AG04449 (cell line): ENCODE measurements around the gene BCAR3.

Experiments used
- CTCF ChIA-PET: fragments of 350-600 bp; formaldehyde crosslinking; extraction: SDS; loops from one replicate; lab custom pipeline; 2021; ENCODE audit warnings: antibody characterized with exemption; lab: Yijun Ruan, JAX
- POLR2A ChIA-PET: fragments of 400-600, 350-600 bp; formaldehyde crosslinking; extraction: SDS; loops from one replicate; lab custom pipeline; 2020; ENCODE audit warnings: antibody characterized with exemption, inconsistent platforms; lab: Yijun Ruan, JAX
- DNase-seq: peaks from one replicate; pipeline ENCODE4 v3.0.0-alpha.2; 2010; ENCODE audit warnings: low read depth, low spot score
- H3K4me3 ChIP-seq: 2 replicates; pipeline ENCODE4 v1.5.1; 2011; ENCODE audit warnings: low read depth, mild to moderate bottlenecking, control low read depth, low read length
- TF ChIP-seq, protein P1 (sequence below): IDR thresholded peaks from one replicate; pipeline ENCODE4 v1.5.1; 2011; ENCODE audit warnings: mild to moderate bottlenecking, moderate library complexity, low read length, control low read depth, inconsistent platforms; ENCODE audit not compliant: insufficient read depth; ENCODE audit errors: missing control alignments

The BCAR3 gene

DNA sequence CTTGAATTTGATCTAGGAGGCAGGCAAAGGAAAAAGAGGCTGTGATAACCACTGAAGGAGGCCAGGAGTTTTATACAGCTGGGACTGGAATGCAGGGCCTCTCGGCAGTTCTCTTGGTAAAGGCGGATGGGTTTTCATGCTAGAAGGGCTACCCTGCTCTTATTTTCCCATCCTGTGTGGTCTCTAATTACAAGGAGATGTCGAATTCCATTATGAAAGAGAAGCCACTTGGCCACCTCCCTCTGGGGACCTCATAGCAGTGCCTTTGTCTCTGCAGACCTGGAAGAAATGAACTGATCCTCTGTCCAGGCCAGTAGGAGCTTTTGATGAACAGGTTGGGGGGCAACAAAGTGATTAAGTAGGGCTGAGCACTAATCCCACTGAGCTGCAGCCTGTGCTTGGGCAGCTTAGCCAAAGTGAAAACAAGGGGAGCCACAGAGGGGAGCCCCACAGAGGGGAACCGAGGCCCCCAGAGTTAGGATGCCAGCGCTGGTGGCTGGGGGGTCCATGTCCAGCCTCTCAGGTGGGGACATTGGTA, 42.2 kb upstream of the BCAR3 start:
- H3K4me3 ChIP-seq = no peak overlapping the region
- TF ChIP-seq, protein P1, sequence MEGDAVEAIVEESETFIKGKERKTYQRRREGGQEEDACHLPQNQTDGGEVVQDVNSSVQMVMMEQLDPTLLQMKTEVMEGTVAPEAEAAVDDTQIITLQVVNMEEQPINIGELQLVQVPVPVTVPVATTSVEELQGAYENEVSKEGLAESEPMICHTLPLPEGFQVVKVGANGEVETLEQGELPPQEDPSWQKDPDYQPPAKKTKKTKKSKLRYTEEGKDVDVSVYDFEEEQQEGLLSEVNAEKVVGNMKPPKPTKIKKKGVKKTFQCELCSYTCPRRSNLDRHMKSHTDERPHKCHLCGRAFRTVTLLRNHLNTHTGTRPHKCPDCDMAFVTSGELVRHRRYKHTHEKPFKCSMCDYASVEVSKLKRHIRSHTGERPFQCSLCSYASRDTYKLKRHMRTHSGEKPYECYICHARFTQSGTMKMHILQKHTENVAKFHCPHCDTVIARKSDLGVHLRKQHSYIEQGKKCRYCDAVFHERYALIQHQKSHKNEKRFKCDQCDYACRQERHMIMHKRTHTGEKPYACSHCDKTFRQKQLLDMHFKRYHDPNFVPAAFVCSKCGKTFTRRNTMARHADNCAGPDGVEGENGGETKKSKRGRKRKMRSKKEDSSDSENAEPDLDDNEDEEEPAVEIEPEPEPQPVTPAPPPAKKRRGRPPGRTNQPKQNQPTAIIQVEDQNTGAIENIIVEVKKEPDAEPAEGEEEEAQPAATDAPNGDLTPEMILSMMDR = no peak
- ChIA-PET CTCF (interaction anchor here (1.0 to 6.2 kb wide), 6 partner anchors 11 to 95 kb away, joined by 3 to 72 read pairs (median 4); no protein-coding TSS in a partner anchor), POLR2A (no interaction called here)
- DNase-seq = no peak

DNA sequence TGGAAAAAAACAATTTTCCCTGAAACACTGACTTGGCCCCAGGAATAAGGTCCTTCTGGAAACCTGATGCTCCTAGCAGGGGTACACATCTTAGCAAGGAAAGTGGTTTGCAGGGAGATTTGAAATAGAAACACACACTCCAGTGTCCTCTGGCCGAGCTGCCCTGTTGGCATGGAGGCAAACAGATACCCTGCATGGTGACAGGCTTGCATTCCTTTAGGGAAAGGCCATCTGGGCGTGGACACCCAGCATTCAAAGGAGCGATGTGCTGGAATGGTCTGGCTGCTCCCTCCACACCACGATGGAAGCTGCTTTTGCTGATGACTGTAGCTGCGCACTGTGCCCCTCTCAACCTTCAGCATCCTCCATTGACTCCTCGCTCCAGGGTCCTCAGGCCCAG, 41.5 kb upstream of the BCAR3 start:
- no peak for DNase-seq
- CTCF ChIA-PET = interaction anchor here (1.0 to 6.2 kb wide), 6 partner anchors 10 to 94 kb away, joined by 3 to 72 read pairs (median 4); no protein-coding TSS in a partner anchor
- no peak overlapping the region for H3K4me3 ChIP-seq
- POLR2A ChIA-PET = no interaction called here
- TF ChIP-seq, protein P1 = no peak

DNA sequence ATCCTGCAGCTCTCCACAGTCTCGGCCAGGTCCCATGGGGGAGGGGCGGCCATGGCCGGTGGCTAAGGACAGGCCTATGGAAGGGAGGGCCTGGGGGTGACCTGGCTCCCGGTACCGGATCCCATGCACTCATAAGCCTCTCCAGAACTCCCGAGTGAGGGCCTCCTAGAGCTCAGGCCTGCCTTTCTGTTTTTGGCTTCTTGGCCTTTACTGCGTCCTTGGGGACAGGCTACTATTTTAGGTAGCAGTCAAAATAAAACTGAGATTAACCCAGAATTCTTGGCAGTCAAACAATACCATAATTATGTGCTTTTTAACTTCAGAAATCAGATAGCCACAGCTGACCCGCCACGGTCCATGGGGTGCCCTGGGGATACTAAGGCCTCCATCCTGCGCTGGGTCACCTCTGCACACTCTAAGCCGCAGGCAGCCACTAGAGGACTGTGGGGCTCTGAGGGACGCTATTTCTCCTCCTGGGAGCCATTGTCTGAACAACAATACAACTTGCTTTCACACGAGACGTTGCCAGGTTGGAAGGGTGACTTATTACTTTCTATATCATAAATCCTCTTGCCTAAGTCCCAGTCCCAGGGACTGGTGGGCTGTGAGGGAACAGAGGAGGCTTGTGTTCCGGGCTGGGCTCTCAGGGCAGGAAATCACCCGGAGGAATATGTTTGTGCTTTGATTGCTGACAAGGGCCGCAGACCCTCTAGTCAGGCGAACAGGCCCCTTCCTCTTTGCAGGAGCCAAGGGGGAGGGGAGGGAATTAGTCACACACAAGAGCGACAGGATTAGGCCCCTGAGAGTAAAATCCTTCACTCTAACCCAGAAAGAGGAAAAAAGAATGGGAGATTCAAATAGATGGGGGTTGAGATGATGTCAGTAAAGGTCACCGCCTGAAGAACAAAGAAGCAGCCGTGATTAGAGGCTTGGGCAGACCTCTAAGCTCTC, 40.7 kb upstream of the BCAR3 start:
- ChIA-PET CTCF (interaction anchor here (1.0 to 6.2 kb wide), 6 partner anchors 9 to 93 kb away, joined by 3 to 72 read pairs (median 4); no protein-coding TSS in a partner anchor), POLR2A (no interaction called here)
- H3K4me3 ChIP-seq = no peak overlapping the region
- TF ChIP-seq, protein P1 = no peak
- DNase-seq = no peak

DNA sequence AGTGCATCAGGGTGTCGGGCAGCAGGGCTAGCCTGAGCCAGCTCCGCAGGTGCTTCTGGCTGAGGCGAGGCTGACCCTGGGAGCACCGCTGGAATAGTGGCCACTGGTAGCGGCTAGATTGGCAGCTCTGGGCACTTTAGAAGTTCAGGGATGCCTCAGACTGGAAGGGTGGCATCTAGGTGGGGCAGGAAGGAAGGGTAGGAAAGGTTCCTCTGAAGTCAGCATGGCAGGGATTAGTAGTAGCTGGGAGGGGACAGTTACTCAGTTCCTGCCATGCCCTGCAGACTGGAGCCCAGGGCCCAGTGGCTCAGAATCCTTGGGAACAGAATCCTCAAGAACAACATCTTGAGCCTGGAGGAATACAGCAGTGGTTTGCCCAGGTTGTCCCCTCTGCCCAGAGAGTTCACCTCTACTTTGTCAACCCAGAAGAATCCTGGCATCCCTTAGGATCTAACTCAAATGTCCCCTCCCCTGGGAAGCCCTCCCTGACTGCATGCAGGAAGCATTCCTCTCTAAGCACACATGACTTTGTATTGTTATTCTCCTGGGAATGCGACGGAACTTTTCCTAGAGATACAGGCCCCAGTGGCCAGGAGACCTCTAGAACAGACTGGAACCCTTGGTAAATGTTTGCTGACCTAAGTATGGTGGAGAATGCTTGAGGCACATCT, 39.5 kb upstream of the BCAR3 start:
- TF ChIP-seq, protein P1 = no peak
- POLR2A ChIA-PET = no interaction called here
- DNase-seq = no peak
- no peak overlapping the region for H3K4me3 ChIP-seq
- CTCF ChIA-PET = interaction anchor here (0.9 to 6.2 kb wide), 2 partner anchors 14 kb away, joined by 3 to 72 read pairs; no protein-coding TSS in a partner anchor

DNA sequence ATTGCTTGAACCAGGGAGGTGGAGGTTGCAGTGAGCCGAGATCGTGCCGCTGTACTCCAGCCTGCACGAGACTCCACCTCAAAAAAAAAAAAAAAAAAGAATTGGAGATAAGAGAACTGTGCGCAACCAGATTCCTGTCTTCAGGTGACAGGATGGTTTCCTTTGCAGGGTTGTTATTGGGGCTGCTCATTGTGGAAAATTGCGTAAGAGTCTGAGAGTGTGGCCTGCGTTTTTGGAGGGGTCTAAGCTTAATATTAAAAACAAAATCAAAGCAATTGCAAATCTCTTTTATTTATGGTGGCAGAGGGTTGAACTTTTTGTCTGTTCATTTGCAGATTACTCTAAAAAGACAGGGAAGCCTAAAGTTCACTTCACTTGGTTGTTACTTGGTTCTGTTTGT, 36.0 kb upstream of the BCAR3 start:
- TF ChIP-seq, protein P1 = no peak
- POLR2A ChIA-PET = no interaction called here
- DNase-seq = no peak
- CTCF ChIA-PET = interaction anchor here (1.9 to 4.2 kb wide), 2 partner anchors 15 to 17 kb away, joined by 5 to 28 read pairs; no protein-coding TSS in a partner anchor
- no peak overlapping the region for H3K4me3 ChIP-seq

DNA sequence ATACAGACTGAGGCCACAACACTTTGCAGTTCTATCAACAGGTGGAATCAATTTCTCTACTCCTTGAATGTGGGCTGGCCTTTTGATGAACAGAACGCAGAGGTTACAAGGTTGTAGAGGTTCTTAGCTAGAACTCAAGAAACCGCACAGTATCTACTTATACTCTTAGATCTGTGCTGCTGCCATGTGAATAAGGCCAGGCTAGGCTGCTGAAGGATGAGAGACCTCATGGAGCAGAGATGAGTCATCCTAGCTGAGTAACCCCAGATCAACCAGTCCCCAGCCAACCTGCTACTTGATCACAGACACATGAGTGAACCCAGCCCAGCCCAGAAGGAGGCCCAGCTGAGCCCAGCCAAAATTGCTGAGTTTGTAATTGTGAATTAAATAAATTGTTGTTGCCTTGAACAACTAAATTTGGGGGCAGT, 35.3 kb upstream of the BCAR3 start:
- H3K4me3 ChIP-seq = no peak overlapping the region
- ChIA-PET CTCF (interaction anchor here (0.8 to 4.2 kb wide), 4 partner anchors 11 to 88 kb away, joined by 3 to 28 read pairs (median 4); no protein-coding TSS in a partner anchor), POLR2A (no interaction called here)
- no peak for DNase-seq
- TF ChIP-seq, protein P1 = no peak
